ENCODE data around the gene ASIC2.

DNA sequence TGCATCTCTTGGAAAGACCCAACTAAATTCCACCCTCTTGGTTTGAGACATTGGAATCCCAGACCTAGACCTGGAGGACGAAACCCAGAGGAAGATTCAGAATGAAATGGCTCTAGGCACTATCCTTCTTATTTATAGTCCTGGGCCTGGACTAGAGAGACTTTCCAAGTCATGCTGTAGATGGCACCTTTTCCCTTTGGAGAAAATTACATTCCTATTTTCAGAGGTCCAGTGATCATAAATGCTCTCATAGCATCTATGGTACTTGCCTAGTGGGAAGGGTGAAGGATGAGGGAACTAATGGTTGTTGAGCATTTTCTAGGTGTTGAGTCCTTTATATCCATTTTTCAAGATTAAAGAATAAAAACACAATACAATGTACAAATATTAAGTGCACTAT is 264.3 kb downstream of the ASIC2 start:
- TF ChIP-seq, protein P1, sequence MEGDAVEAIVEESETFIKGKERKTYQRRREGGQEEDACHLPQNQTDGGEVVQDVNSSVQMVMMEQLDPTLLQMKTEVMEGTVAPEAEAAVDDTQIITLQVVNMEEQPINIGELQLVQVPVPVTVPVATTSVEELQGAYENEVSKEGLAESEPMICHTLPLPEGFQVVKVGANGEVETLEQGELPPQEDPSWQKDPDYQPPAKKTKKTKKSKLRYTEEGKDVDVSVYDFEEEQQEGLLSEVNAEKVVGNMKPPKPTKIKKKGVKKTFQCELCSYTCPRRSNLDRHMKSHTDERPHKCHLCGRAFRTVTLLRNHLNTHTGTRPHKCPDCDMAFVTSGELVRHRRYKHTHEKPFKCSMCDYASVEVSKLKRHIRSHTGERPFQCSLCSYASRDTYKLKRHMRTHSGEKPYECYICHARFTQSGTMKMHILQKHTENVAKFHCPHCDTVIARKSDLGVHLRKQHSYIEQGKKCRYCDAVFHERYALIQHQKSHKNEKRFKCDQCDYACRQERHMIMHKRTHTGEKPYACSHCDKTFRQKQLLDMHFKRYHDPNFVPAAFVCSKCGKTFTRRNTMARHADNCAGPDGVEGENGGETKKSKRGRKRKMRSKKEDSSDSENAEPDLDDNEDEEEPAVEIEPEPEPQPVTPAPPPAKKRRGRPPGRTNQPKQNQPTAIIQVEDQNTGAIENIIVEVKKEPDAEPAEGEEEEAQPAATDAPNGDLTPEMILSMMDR (conservative IDR thresholded peaks at IDR 0.05), result no peak
- no peak for TF ChIP-seq EZH2 (IDR thresholded peaks at IDR 0.05; ENCODE audit: low read depth)
